Hepatocyte (in vitro differentiated cells): ENCODE results near the gene CDC42BPA. TPM values are rescaled to one million over a fixed set of nuclear protein-coding genes. Genes with fewer than 3 reads are reported as not detected.

Source experiments
- DNase-seq: peaks from one replicate; pipeline ENCODE4 v3.0.0-alpha.2; 2016; ENCODE audit warnings: low spot score
- H2AFZ ChIP-seq: fragments of 200-600 bp; sonication (generic); 2 replicates; pipeline ENCODE4 v1.6.0; 2016; ENCODE audit warnings: antibody characterized with exemption, mild to moderate bottlenecking
- H3K27ac ChIP-seq: fragments of 200-600 bp; sonication (generic); 2 replicates; pipeline ENCODE4 v1.5.1; 2016; ENCODE audit warnings: mild to moderate bottlenecking
- H3K27me3 ChIP-seq: fragments of 200-600 bp; sonication (generic); 2 replicates; pipeline ENCODE4 v1.6.1; 2016
- H3K36me3 ChIP-seq: fragments of 200-600 bp; sonication (generic); replicated peaks from 2 replicates; pipeline ENCODE4 v1.5.1; 2016; ENCODE audit warnings: low read depth; ENCODE audit not compliant: insufficient read depth
- H3K4me1 ChIP-seq: fragments of 200-600 bp; sonication (generic); 2 replicates; pipeline ENCODE4 v1.5.1; 2016; ENCODE audit warnings: mild to moderate bottlenecking, moderate library complexity; ENCODE audit not compliant: insufficient read depth
- H3K4me2 ChIP-seq: fragments of 200-600 bp; sonication (generic); 2 replicates; pipeline ENCODE4 v1.6.0; 2016
- H3K4me3 ChIP-seq: fragments of 200-600 bp; sonication (generic); 2 replicates; pipeline ENCODE4 v1.5.1; 2016; ENCODE audit warnings: mild to moderate bottlenecking
- H3K79me2 ChIP-seq: fragments of 200-600 bp; sonication (generic); 2 replicates; pipeline ENCODE4 v1.6.0; 2017; ENCODE audit warnings: mild to moderate bottlenecking
- H3K9me2 ChIP-seq: fragments of 200-600 bp; sonication (generic); replicated peaks from 2 replicates; pipeline ENCODE4 v1.6.0; 2017; ENCODE audit warnings: mild to moderate bottlenecking; ENCODE audit not compliant: insufficient read depth
- H3K9me3 ChIP-seq: fragments of 200-600 bp; sonication (generic); 2 replicates; pipeline ENCODE4 v1.5.1; 2016; ENCODE audit warnings: low read depth, mild to moderate bottlenecking
- H4K20me1 ChIP-seq: fragments of 200-600 bp; sonication (generic); 2 replicates; pipeline ENCODE4 v1.6.0; 2016; ENCODE audit warnings: mild to moderate bottlenecking; ENCODE audit not compliant: insufficient read depth, poor library complexity, severe bottlenecking
- EZH2 ChIP-seq: fragments of 200-600 bp; sonication (generic); IDR thresholded peaks from 2 replicates; pipeline ENCODE4 v1.6.1; 2016; ENCODE audit warnings: antibody characterized with exemption, mild to moderate bottlenecking, borderline replicate concordance
- EZH2phosphoT487 ChIP-seq: fragments of 200-600 bp; sonication (generic); IDR thresholded peaks from one replicate; pipeline ENCODE4 v1.6.1; 2018; ENCODE audit warnings: antibody characterized with exemption, mild to moderate bottlenecking, low read depth, moderate library complexity; ENCODE audit not compliant: unreplicated experiment, severe bottlenecking
- WGBS: methylation state at CpG from one replicate; pipeline ENCODE4 v1.1.6; 2016; ENCODE audit warnings: low lambda C conversion rate; ENCODE audit errors: missing lambda C conversion rate; 5-methylcytosine and 5-hydroxymethylcytosine counted together
- polyA plus RNA-seq: library from polyadenylated mRNA; unstranded; fragments of >200 nt; fragmentation: Nextera tagmentation; extraction: Ambion mirVana; gene quantifications from 2 replicates; pipeline ENCODE4 v1.2.1, GENCODE V29; 2016
- total RNA-seq: library from RNA; depleted of rRNA; stranded (reverse); fragments of >200 nt; gene quantifications from 2 replicates; pipeline ENCODE4 v1.2.3, GENCODE V29; 2014
- TF ChIP-seq, protein P1 (sequence below): fragments of 200-600 bp; sonication (generic); IDR thresholded peaks from 2 replicates; pipeline ENCODE4 v1.5.1; 2016; ENCODE audit warnings: antibody characterized with exemption, mild to moderate bottlenecking; ENCODE audit not compliant: poor library complexity

The CDC42BPA gene
- total and polyA plus RNA-seq, 2 experiments from 2014 or later: 24.5 to 40.9 TPM

DNA sequence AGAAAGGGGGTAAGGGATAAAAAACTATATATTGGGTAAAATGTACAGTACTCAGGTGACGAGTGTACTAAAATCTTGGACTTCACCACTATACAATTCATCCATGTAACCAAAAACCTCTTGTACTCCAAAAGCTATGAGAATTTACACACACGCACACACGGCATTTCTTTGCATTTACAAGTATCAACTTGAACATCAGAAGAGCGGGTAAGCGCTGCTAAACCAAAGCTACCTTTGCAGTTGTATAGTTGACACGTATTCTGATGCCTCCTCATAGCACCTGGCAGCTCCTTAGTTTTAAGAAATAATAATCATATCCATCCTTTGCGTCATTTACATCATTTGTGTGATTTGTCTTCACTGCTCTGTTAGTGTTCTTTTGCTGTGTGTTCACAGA is 17.6 kb downstream of the CDC42BPA start:
- Histone ChIP-seq H3K36me3 (no peaks in the 10 kb centered on the region), H3K4me2 (no peak overlapping the region), H3K27me3 (no peaks in the 10 kb centered on the region), H3K4me1 (peaks cover 8% of the 10 kb centered on the region), H4K20me1 (peaks cover 3% of the 10 kb centered on the region), H2AFZ (no peak overlapping the region), H3K9me2 (no peaks in the 10 kb centered on the region), H3K9me3 (no peaks in the 10 kb centered on the region), H3K79me2 (peaks cover 94% of the 10 kb centered on the region), H3K27ac (no peak overlapping the region), H3K4me3 (no peak overlapping the region)
- TF ChIP-seq, protein P1, sequence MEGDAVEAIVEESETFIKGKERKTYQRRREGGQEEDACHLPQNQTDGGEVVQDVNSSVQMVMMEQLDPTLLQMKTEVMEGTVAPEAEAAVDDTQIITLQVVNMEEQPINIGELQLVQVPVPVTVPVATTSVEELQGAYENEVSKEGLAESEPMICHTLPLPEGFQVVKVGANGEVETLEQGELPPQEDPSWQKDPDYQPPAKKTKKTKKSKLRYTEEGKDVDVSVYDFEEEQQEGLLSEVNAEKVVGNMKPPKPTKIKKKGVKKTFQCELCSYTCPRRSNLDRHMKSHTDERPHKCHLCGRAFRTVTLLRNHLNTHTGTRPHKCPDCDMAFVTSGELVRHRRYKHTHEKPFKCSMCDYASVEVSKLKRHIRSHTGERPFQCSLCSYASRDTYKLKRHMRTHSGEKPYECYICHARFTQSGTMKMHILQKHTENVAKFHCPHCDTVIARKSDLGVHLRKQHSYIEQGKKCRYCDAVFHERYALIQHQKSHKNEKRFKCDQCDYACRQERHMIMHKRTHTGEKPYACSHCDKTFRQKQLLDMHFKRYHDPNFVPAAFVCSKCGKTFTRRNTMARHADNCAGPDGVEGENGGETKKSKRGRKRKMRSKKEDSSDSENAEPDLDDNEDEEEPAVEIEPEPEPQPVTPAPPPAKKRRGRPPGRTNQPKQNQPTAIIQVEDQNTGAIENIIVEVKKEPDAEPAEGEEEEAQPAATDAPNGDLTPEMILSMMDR: no peak
- no peak for TF ChIP-seq EZH2phosphoT487
- no peak for TF ChIP-seq EZH2
- no peak for DNase-seq
- WGBS: 97% methylated on average over 7 of the region's 7 CpGs

DNA sequence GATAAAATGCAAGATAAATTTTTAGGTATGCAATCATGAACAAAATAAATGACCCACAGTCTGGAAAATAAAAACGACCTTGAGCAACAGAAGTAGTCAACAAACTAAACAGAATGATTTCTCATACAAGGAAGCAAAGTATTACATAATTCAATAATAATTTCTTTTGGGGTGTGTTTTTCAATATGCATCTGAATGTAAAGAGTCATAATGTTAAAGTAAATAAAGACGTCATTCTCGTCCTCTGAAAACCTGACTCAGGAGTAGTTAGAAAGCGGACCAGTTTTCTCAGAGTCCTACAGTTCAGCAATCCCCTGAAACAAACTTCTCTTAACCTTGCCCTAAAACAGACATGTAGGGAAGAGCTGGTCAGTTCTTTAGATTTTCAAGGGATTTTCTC is 18.6 kb downstream of the CDC42BPA start:
- Histone ChIP-seq H3K27me3 (no peaks in the 10 kb centered on the region), H3K4me2 (no peak overlapping the region), H3K9me2 (no peaks in the 10 kb centered on the region), H3K9me3 (no peaks in the 10 kb centered on the region), H4K20me1 (peaks cover 3% of the 10 kb centered on the region), H3K4me3 (no peak overlapping the region), H3K4me1 (peaks cover 8% of the 10 kb centered on the region), H3K36me3 (no peaks in the 10 kb centered on the region), H3K79me2 (peaks cover 94% of the 10 kb centered on the region), H3K27ac (peak overlapping the region; percentile 3), H2AFZ (no peak overlapping the region)
- DNase-seq: no peak
- no peak for TF ChIP-seq EZH2phosphoT487
- WGBS: 72% methylated on average over 4 of the region's 4 CpGs

DNA sequence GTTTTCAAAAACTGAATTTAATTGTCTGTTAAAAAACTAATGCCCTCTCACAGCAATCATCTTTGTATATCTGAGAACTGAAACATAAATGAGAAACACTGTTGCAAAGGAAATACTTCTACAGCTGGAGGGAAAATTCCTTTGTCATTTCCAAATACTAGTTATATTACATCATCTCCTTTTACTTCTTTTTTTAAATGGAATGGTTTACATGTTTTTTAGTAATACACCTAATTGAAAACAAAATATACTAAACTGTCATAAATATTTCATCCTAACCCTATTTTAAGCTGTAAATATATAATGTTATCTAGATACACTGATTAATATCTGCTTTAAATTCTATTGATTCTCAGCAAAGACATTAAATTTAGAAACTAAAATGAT is 19.1 kb downstream of the CDC42BPA start:
- Histone ChIP-seq H3K27ac (peak overlapping the region; percentile 32), H3K4me2 (peak overlapping the region; percentile 52), H3K27me3 (no peaks in the 10 kb centered on the region), H3K36me3 (no peaks in the 10 kb centered on the region), H2AFZ (no peak overlapping the region), H3K79me2 (peaks cover 91% of the 10 kb centered on the region), H3K9me3 (no peaks in the 10 kb centered on the region), H4K20me1 (peaks cover 3% of the 10 kb centered on the region), H3K9me2 (no peaks in the 10 kb centered on the region), H3K4me3 (no peak overlapping the region), H3K4me1 (peaks cover 8% of the 10 kb centered on the region)
- no peak for DNase-seq
- TF ChIP-seq, protein P1: no peak
- no peak for TF ChIP-seq EZH2phosphoT487
- no peak for TF ChIP-seq EZH2

DNA sequence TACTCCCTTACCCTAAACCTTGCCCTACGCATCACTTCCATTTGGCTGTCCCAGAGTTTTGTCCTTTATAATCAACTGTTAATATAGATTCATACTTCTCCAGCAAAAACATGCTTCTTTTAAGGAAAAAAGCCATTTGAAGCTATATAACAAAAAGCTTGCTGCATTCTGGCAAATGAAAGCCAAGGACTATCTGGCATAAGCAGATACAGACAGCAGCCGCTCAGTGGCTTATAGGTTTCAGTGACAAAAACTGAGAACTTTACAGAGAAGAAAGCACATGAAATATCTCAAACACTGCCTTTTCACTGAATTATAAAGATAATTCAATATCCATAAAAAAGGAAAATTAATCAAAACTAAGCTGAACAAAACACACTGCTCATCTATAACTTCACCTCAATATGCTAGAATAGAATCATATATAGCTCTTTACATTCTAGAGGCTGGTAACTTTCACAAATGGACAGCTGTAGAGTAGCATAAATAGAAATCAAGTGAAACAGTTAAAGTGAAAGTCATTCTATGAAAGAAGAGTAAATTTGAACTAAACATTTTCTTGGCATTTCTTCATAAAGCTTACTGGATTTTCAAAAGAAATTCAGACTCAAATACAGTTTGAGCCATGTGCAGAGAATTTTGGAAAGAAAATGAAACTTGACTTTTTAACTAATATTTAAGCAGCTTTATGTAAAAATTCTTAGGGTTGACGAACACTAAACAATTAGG is 19.6 kb downstream of the CDC42BPA start:
- Histone ChIP-seq H3K9me2 (no peaks in the 10 kb centered on the region), H3K27ac (peak overlapping the region; percentile 32), H3K4me2 (peak overlapping the region; percentile 52), H3K4me1 (peaks cover 8% of the 10 kb centered on the region), H4K20me1 (peaks cover 3% of the 10 kb centered on the region), H3K9me3 (no peaks in the 10 kb centered on the region), H3K4me3 (no peak overlapping the region), H3K36me3 (no peaks in the 10 kb centered on the region), H2AFZ (no peak overlapping the region), H3K79me2 (peaks cover 91% of the 10 kb centered on the region), H3K27me3 (no peaks in the 10 kb centered on the region)
- WGBS: 75% methylated on average over 3 of the region's 3 CpGs
- no peak for DNase-seq
- TF ChIP-seq EZH2phosphoT487 (no peak), EZH2 (no peak)
- TF ChIP-seq, protein P1: no peak
